MM.1S (cell line): ENCODE measurements around the gene IPO5.

Source experiments
- DNase-seq: peaks from one replicate; pipeline ENCODE4 v3.0.0-alpha.2; 2015
- H2AFZ ChIP-seq: fragments of 300-600 bp; sonication (generic); 2 replicates; pipeline ENCODE4 v1.6.0; 2016; ENCODE audit warnings: antibody characterized with exemption, low read length
- H3F3A ChIP-seq: fragments of 300-600 bp; sonication (generic); 2 replicates; pipeline ENCODE4 v1.6.1; 2016; ENCODE audit warnings: mild to moderate bottlenecking, antibody characterized with exemption, low read length, moderate library complexity, mixed read lengths; ENCODE audit not compliant: insufficient read depth
- H3K27ac ChIP-seq: fragments of 300-600 bp; sonication (generic); 2 replicates; pipeline ENCODE4 v1.5.1; 2016; ENCODE audit warnings: mild to moderate bottlenecking, low read length
- H3K27me3 ChIP-seq: fragments of 300-600 bp; sonication (generic); replicated peaks from 2 replicates; pipeline ENCODE4 v1.6.0; 2016; ENCODE audit warnings: low read length; ENCODE audit not compliant: insufficient read depth
- H3K36me3 ChIP-seq: fragments of 300-600 bp; sonication (generic); replicated peaks from 2 replicates; pipeline ENCODE4 v1.6.1; 2016; ENCODE audit warnings: mild to moderate bottlenecking, low read length, mixed read lengths; ENCODE audit not compliant: insufficient read depth
- H3K4me1 ChIP-seq: fragments of 300-600 bp; sonication (generic); 2 replicates; pipeline ENCODE4 v1.6.1; 2016; ENCODE audit warnings: low read length, mixed read lengths
- H3K4me2 ChIP-seq: fragments of 300-600 bp; sonication (generic); 2 replicates; pipeline ENCODE4 v1.6.0; 2016; ENCODE audit warnings: low read depth, low read length
- H3K4me3 ChIP-seq: fragments of 300-600 bp; sonication (generic); 2 replicates; pipeline ENCODE4 v1.5.1; 2016; ENCODE audit warnings: low read length, mixed read lengths
- H3K79me2 ChIP-seq: fragments of 300-600 bp; sonication (generic); 2 replicates; pipeline ENCODE4 v1.6.1; 2016; ENCODE audit warnings: mixed run types, low read length, mixed read lengths
- H3K9ac ChIP-seq: fragments of 300-600 bp; sonication (generic); 2 replicates; pipeline ENCODE4 v1.6.1; 2016; ENCODE audit warnings: low read length, mixed read lengths
- H3K9me2 ChIP-seq: fragments of 300-600 bp; sonication (generic); replicated peaks from 2 replicates; pipeline ENCODE4 v1.6.1; 2016; ENCODE audit warnings: mild to moderate bottlenecking, low read length, mixed read lengths; ENCODE audit not compliant: insufficient read depth
- H3K9me3 ChIP-seq: fragments of 300-600 bp; sonication (generic); replicated peaks from 2 replicates; pipeline ENCODE4 v1.6.1; 2016; ENCODE audit warnings: mild to moderate bottlenecking, low read length, mixed read lengths; ENCODE audit not compliant: insufficient read depth
- H4K20me1 ChIP-seq: fragments of 300-600 bp; sonication (generic); 2 replicates; pipeline ENCODE4 v1.6.1; 2016; ENCODE audit warnings: mild to moderate bottlenecking, low read length, moderate library complexity, mixed read lengths; ENCODE audit not compliant: insufficient read depth
- EZH2 ChIP-seq: fragments of 300-600 bp; sonication (generic); optimal IDR thresholded peaks from 2 replicates; pipeline ENCODE3; 2017; ENCODE audit warnings: low read depth, mild to moderate bottlenecking, antibody characterized with exemption, low read length, mixed read lengths
- EZH2phosphoT487 ChIP-seq: fragments of 300-600 bp; sonication (generic); IDR thresholded peaks from 2 replicates; pipeline ENCODE4 v1.6.1; 2018; ENCODE audit warnings: antibody characterized with exemption, low read length
- TF ChIP-seq, protein P1 (sequence below): fragments of 300-600 bp; sonication (generic); IDR thresholded peaks from 2 replicates; pipeline ENCODE4 v1.5.1; 2016; ENCODE audit warnings: antibody characterized with exemption, low read length, mixed read lengths

IPO5 gene

DNA sequence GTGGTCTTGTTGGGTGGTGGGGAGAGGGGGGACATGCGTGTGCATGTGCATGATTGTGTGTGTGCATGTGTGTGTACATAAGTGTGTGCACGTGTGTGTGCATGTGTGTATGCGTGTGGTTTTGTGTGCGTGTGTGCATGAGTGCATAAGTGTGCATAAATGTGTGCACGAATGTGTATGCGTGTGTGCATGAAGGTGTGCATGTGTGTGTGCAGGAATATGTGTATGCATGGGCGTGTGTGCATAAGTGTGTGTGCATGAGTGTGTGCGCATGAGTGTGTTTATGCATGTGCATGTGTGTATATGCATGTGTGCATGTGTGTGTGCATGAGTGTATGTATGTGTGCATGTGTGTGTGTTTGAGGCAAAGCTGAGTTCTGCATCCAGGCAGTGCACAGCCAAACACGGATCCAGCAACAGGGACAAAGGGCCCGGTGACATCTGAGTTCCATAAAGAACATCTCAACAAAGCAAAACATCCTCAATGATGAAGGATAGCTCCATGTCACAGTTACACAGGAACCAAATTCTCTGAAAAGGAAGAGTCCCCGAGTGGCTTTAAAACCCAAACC, 103.5 kb downstream of the IPO5 start:
- Histone ChIP-seq H3K9me2 (no peaks in the 10 kb centered on the region), H3K4me3 (no peak overlapping the region), H3K9ac (no peak overlapping the region), H4K20me1 (no peaks in the 10 kb centered on the region), H2AFZ (no peak overlapping the region), H3K36me3 (no peaks in the 10 kb centered on the region), H3K27me3 (no peaks in the 10 kb centered on the region), H3K4me1 (no peaks in the 10 kb centered on the region), H3F3A (no peaks in the 10 kb centered on the region), H3K4me2 (no peak overlapping the region), H3K9me3 (no peaks in the 10 kb centered on the region), H3K79me2 (no peaks in the 10 kb centered on the region), H3K27ac (no peak overlapping the region)
- DNase-seq, result no peak
- TF ChIP-seq EZH2phosphoT487, result no peak
- TF ChIP-seq, protein P1, sequence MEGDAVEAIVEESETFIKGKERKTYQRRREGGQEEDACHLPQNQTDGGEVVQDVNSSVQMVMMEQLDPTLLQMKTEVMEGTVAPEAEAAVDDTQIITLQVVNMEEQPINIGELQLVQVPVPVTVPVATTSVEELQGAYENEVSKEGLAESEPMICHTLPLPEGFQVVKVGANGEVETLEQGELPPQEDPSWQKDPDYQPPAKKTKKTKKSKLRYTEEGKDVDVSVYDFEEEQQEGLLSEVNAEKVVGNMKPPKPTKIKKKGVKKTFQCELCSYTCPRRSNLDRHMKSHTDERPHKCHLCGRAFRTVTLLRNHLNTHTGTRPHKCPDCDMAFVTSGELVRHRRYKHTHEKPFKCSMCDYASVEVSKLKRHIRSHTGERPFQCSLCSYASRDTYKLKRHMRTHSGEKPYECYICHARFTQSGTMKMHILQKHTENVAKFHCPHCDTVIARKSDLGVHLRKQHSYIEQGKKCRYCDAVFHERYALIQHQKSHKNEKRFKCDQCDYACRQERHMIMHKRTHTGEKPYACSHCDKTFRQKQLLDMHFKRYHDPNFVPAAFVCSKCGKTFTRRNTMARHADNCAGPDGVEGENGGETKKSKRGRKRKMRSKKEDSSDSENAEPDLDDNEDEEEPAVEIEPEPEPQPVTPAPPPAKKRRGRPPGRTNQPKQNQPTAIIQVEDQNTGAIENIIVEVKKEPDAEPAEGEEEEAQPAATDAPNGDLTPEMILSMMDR, result no peak
- TF ChIP-seq EZH2, result no peak

DNA sequence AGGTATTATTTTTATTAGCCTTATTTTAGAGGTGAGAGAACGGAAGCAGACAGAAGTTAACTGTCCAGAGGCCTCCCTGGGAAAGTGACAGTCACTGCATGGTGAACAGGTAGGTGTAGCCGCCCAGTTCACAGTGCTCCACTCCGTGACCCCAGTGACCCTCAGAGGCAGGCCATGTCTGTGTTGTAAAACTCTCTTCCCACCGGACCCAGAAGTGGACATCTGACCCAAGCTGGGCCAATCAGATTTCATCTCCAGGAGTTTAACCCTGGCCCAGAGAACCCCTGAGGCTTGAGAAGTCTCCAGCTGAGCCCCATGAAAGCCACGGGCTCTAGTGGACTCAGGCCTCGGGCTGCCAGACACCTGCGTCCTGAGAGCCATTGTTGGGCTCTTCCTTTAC, 105.8 kb downstream of the IPO5 start:
- no peak for DNase-seq
- no peak overlapping the region for H3K4me3 ChIP-seq
- no peak overlapping the region for H3K9ac ChIP-seq
- no peaks in the 10 kb centered on the region for H3K4me1 ChIP-seq
- TF ChIP-seq, protein P1, result no peak
- no peak for TF ChIP-seq EZH2
- TF ChIP-seq EZH2phosphoT487, result no peak
- no peaks in the 10 kb centered on the region for H3K27me3 ChIP-seq
- no peak overlapping the region for H2AFZ ChIP-seq
- no peak overlapping the region for H3K27ac ChIP-seq
- H3F3A ChIP-seq, result no peaks in the 10 kb centered on the region
- H3K9me3 ChIP-seq, result no peaks in the 10 kb centered on the region
- no peak overlapping the region for H3K4me2 ChIP-seq
- no peaks in the 10 kb centered on the region for H3K79me2 ChIP-seq
- H3K36me3 ChIP-seq, result no peaks in the 10 kb centered on the region
- H4K20me1 ChIP-seq, result no peaks in the 10 kb centered on the region
- H3K9me2 ChIP-seq, result no peaks in the 10 kb centered on the region

DNA sequence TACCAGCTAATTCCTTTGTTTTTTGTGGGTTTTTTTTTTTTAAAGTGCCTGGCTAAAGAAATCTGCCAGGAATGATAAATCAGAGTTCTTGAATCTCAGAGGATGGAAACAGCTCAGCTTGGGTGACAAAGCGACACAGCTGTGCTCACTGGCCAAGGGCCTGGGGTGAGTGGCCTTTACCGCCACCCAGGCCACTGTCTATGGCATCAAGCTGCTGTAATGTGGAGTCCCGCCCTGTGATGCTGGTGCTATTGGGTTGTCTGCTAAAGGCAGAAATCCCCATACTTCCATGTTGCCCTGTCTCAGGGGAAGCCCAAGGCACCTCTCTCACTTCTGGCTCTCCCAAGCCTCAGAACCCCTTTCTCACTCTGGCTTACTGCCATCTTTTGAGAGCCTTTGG, 106.8 kb downstream of the IPO5 start:
- Histone ChIP-seq H3K27ac (no peak overlapping the region), H2AFZ (no peak overlapping the region), H3K4me3 (no peak overlapping the region), H3K4me1 (no peaks in the 10 kb centered on the region), H3K36me3 (no peaks in the 10 kb centered on the region), H3F3A (no peaks in the 10 kb centered on the region), H3K9me3 (no peaks in the 10 kb centered on the region), H3K9ac (no peak overlapping the region), H3K9me2 (no peaks in the 10 kb centered on the region), H3K4me2 (no peak overlapping the region), H3K27me3 (no peaks in the 10 kb centered on the region), H4K20me1 (no peaks in the 10 kb centered on the region), H3K79me2 (no peaks in the 10 kb centered on the region)
- no peak for DNase-seq
- no peak for TF ChIP-seq EZH2
- TF ChIP-seq, protein P1, result no peak
- TF ChIP-seq EZH2phosphoT487, result no peak
